Cortex of kidney (tissue), 1 donor: Measurements from ENCODE around the gene USE1.

Experiments used
- DNase-seq: peaks from one replicate; lab custom pipeline; 2025; lab: John Stamatoyannopoulos, UW

USE1 gene

DNA sequence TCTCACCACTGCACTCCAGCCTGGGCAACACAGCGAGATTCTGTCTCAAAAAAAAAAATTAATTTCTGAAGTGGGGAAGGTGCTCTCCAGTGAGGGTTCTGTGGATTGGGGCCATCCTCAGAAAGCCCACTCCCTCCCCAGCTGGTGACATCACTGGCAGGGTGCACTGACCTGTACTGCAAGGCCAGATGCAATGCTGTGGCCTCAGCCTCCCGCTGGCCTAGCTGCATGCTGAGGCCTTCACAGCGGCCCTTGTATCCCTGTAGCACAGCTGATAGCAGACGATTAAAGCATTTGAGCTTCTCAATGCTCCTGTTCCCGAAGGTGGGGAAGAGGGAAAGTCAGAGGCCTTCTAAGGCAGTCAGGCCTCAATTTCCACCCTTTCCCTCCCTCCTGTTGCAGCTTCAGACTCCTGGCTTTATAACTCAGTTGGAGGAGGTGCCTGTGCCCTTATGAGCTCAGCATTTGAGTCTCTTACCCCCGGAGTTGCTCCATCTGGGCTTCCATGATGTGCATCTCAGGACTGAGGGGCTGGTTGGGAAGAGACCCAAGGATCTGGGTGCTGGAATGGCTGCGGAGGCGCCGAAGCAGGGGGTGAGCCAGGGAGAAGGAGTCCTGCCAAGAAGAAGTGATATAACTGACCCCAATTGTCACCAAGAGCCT lies 44.1 kb downstream of the USE1 start:
- DNase-seq = no peak

DNA sequence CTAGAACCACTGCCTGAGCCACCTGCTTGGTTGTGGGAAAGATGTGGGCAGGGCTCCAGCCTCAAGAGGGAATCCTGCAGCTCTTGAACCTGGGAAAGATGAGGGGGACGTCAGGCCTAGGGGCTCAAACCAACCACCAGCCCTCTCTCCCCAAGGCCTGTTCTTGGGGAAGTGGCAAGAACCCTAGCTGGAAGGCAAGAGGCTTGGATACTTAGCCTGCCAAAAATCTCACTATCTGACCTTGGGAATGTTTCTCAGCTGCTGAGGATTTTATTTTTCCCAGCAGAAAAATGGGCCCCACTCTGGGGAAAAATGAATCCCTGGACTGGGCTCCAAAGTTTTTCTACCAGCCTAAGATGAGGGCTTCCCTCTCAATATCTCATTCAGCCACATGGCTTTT lies 44.8 kb downstream of the USE1 start:
- DNase-seq = no peak

DNA sequence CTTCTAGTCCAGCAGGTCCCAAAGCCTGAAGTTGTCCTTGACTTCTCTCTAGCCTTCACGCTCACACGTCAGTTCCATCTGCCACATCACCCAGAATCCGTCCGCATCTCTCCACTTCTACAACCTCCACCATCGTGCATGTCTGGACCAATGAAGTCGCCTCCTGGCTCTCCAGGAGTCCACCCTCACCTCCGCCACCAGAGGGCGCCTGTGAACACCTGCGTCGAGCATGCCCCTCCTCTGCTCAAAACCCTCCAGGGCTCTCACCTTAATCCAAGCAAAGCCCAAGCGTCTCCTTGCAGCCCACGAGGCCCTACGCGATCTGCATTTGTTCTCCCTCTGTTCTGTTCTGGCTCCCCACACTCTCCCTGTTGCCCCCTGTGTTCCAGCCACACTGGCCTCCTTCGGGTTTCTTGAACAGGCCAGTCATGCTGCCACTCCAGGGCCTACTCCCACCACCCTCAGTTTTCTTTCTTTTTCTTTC lies 45.7 kb downstream of the USE1 start:
- DNase-seq = no peak

DNA sequence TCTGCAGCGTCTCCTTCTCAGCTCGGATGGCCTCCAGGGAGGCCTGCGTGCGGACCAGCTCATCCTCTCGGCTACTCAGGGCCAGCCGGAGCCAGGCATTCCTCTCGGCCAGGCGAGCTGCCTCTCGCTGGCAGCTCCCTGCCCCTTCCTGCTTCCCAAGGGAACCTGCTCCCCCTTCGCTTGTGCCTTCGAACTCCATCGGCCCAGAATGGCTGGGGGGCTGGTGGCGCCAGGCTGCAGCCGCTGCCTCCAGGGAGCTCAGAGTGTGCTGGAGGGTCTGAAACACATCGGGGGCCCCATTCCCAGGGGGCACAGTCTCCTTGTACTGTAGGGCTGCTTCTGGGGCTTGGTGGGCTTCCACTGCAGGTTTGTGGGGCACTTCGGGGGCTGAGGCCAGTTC lies 47.4 kb downstream of the USE1 start:
- no peak for DNase-seq

DNA sequence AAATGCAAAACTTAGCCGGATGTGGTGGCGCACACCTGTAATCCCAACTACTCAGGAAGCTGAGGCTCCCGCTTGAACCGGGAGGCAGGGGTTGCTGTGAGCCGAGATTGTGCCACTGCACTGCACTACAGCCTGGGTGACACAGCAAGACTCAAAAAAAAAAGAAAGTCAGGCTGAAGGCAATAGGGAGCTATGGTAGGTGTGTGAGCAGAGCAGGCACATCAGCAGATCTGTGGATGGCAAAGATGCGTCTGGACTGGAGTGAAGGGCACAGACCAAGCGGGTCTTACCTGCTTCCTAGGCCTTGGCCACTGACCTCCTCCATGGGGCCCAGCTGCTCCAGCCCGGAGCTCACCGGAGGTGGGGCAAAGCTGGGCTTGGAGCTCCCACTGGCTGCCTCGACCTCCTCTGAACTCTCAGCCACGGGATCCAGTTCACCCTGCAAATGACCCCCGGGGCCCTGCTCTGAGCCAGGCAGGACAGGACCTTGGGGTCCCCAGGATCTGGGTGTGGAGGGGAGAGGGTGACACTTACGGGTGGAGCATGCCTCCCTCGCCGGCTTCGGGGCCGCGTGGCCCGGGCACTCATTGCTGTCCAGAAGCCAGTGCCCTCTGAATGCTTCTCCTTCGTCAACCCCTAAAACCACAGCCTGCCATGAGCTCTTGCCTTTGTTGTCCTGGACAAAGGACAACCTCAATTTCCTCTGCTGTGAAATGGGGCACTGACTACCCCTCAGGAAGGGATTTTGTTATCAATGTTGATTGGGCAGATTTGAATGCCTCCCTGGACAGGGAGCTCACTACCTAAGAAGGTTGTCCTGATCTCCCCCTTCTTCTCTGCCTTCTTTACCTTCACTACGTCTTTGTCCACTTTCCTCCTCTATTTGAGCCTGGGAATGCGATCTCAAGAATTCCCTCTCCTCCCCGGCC lies 48.8 kb downstream of the USE1 start:
- DNase-seq = no peak

DNA sequence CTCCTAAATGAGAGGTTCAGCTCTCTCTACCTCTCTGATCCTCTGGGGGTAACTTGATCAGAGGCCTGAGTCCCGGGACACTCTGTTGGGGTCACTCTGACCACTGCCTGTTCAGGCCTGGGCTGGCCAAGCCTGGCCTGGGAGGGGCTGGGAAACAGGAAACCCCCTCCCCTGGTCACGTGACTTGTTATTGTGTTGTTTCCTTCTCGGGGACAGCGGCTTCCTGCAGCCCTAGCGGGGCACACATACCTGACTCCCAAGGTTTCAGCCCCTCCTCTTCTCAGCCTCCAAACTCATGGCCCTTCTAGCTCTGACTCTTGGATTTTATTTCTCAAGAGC lies 49.5 kb downstream of the USE1 start, which contains the start of gene USHBP1:
Gene USHBP1, minus strand, starts transcription at position 105 of the 339 bp plus-strand sequence. CDS start 446 bp downstream, outside the sequence.
- DNase-seq = no peak

DNA sequence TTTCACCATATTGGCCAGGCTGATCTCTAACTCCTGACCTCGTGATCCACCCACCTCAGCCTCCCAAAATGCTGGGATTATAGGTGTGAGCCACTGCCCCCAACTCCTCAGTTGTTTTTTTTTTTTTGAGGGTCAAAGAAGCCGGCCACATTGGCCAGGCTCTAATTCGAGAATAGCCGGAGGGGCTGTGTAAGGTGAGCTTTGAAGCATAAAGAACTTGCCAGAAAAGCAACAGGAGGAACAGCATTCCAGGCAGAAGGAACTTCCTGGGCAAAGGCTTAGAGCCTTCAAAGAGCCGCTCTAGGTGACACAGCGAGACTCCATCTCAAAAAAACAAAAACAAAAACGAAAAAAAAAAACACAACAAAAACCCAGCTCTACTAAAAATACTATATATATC lies 50.9 kb downstream of the USE1 start:
- DNase-seq = no peak

DNA sequence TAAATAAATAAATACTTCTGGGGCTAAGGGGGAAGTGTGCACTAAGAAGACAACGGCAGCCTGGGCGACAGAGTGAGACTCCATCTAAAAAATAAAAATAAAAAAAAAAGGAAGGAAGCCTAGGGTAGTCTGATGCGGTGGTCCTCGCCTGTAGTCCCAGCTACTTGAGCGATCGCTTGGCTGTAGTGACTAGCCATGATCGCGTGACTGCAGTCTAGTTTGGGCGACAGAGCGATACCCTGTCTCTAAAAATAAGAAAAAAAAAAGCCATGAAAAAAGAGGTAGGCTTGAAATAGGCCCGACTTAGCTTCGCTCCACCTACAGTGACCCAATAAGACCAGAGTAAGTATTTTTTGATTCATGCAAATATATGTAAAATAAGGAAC lies 51.4 kb downstream of the USE1 start:
- no peak for DNase-seq

DNA sequence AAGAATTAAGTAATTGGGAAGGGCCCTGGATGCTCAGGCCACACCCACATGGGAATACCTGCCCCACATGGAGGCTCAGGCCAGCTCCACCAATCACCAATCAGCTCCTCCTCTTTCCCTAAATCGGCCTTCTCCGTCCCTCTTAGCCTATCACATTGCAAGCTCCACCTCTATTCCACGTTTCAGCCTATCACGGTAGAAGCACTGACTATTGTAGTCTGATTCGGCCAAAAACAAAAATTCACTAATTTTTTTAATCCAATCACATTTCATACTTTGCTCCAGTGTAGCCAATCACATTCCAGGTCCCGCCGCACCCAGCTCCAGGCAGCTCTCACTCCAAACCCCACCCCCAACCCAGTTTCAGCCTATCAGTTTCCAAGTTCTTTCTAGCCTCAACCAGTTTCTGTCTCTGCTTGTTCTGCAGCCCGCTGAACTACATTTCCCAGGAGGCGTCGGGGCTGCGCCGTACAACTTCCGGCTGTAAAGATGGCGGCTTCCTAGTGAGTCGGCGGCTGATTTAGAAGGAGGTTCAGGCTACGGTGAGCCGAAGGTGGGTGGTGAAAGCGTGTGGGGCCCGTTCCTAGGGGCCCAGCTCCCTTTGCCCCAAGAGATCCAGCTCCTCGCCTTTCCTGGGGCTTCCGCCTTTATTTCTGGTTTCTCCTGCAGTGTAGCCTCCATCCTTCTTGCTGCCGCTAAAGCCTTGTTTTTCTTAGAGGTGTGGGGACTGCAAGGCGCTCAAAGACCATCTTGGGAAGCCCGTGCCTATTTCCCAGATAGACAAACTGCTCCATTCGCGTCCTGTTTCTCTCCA lies 52.0 kb downstream of the USE1 start, which contains the start of gene BABAM1:
Gene BABAM1, plus strand, starts transcription at position 469 of the 814 bp plus-strand sequence. CDS start 1,364 bp downstream, outside the sequence.
- DNase-seq = no peak

DNA sequence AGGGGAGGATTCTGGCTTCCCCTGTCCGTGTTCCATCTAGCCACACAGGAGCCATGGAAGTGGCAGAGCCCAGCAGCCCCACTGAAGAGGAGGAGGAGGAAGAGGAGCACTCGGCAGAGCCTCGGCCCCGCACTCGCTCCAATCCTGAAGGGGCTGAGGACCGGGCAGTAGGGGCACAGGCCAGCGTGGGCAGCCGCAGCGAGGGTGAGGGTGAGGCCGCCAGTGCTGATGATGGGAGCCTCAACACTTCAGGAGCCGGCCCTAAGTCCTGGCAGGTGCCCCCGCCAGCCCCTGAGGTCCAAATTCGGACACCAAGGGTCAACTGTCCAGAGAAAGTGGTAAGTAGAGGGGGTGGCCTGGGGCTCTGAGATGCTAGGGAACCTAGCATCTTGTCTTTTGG lies 53.6 kb downstream of the USE1 start:
- no peak for DNase-seq
